ENCODE measurements around the gene PALLD. TPM values are rescaled to one million over a fixed set of nuclear protein-coding genes. Genes with fewer than 3 reads are reported as not detected.

PALLD gene
- total and polyA plus RNA-seq, 2 of the 8 experiments (the other 6 are each of a cell fraction or from before 2014, with no cell fraction given), result 10.5 to 25.0 TPM

DNA sequence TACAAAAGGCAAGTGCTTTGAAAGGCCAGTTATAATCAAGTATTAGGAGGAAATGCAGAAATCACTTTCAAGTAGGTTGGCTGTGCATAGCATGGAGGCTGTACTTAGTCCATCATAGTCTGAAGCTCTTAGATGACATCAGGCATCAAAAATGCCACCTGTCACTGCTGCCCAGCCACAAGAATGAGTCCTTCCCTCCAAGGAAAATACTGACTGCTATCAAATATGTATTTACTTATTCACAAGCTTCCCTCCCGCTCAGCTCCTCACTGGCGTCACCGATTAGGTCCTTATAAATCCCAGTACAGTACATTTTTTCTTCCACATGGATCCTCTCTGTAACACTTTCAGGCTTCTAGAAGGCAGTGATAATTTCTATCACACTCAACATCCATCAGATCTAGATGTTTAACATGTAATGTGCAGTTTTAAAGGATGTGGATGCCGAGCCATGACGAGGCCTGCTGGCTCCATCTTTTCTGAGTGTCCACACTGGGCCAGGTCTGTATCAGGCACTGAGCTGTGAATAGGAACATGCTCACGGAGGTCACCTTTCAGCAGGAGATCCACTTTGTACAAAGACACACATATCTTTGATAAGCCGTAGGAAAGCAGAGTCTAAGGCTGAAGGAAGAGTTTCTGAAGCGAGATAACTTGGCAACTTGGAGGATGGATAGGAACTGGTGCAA is 121.9 kb downstream of the PALLD start (continued):
- TF ChIP-seq GTF2F1 (IDR thresholded peaks at IDR 0.05; ENCODE audit: borderline replicate concordance, low read depth, low read length) (no peak), KDM4A (IDR thresholded peaks at IDR 0.05; ENCODE audit: low read depth, low read length, severe bottlenecking) (no peak), NANOG (IDR thresholded peaks at IDR 0.05; ENCODE audit: insufficient read depth, low read depth, low read length, poor library complexity, severe bottlenecking) (no peak), RFX5 (IDR thresholded peaks at IDR 0.05; ENCODE audit: borderline replicate concordance, low read depth, low read length) (no peak), TAF7 (optimal IDR thresholded peaks at IDR 0.05; ENCODE audit: borderline replicate concordance, low read depth, low read length) (no peak)

Data from H1 (cell line).